OCI-LY3 (cell line): ENCODE results near the gene AIG1.
A peak's percentile ranks its signal among the peaks of the same experiment; 100 is the strongest.

Source experiments
- H2AFZ ChIP-seq: fragments of 200-600, 300-600 bp; shearing (Covaris generic); 2 replicates; pipeline ENCODE4 v1.6.0; 2014; ENCODE audit warnings: antibody characterized with exemption, low read depth, low read length
- H3K27ac ChIP-seq: fragments of 200-600, 300-600 bp; sonication (generic); 2 replicates; pipeline ENCODE4 v1.5.1; 2014; ENCODE audit warnings: mild to moderate bottlenecking, low read length, moderate library complexity, mixed read lengths
- H3K27me3 ChIP-seq: fragments of 200-600, 300-600 bp; sonication (generic); 2 replicates; pipeline ENCODE4 v1.6.1; 2014; ENCODE audit warnings: low read depth, low read length, mixed read lengths
- H3K36me3 ChIP-seq: fragments of 200-600, 300-600 bp; sonication (generic); replicated peaks from 2 replicates; pipeline ENCODE3; 2014; ENCODE audit warnings: low read depth, low read length, mixed read lengths
- H3K4me1 ChIP-seq: fragments of 300-600, 200-600 bp; sonication (generic); 2 replicates; pipeline ENCODE4 v1.6.1; 2014; ENCODE audit warnings: low read length, mixed read lengths
- H3K4me2 ChIP-seq: fragments of 200-600, 300-600 bp; sonication (generic); 2 replicates; pipeline ENCODE4 v1.6.1; 2014; ENCODE audit warnings: low read length, mixed read lengths
- H3K4me3 ChIP-seq: fragments of 300-600, 200-600 bp; sonication (generic); 2 replicates; pipeline ENCODE4 v1.5.1; 2014; ENCODE audit warnings: antibody characterized with exemption, mild to moderate bottlenecking, low read length, moderate library complexity
- H3K79me2 ChIP-seq: fragments of 300-600, 200-600 bp; shearing (Covaris generic); 2 replicates; pipeline ENCODE4 v1.6.1; 2014; ENCODE audit warnings: mild to moderate bottlenecking, low read length, mixed read lengths
- H3K9ac ChIP-seq: fragments of 300-600, 200-600 bp; shearing (Covaris generic); 2 replicates; pipeline ENCODE4 v1.6.0; 2014; ENCODE audit warnings: mild to moderate bottlenecking, low read length, moderate library complexity
- H3K9me3 ChIP-seq: fragments of 200-600, 300-600 bp; shearing (Covaris generic); 2 replicates; pipeline ENCODE4 v1.6.1; 2014; ENCODE audit warnings: low read length, mixed read lengths; ENCODE audit not compliant: insufficient read depth
- H4K20me1 ChIP-seq: fragments of 200-600, 300-600 bp; sonication (generic); 2 replicates; pipeline ENCODE4 v1.6.1; 2016; ENCODE audit warnings: low read length, mixed read lengths; ENCODE audit not compliant: insufficient read depth
- EZH2phosphoT487 ChIP-seq: fragments of 200-600 bp; shearing (Covaris generic); IDR thresholded peaks from 2 replicates; pipeline ENCODE4 v1.6.1; 2018; ENCODE audit warnings: antibody characterized with exemption, mixed run types, low read depth
- TF ChIP-seq, protein P1 (sequence below): fragments of 200-600, 300-600 bp; sonication (generic); IDR thresholded peaks from 2 replicates; pipeline ENCODE4 v1.5.1; 2014; ENCODE audit warnings: antibody characterized with exemption, low read length, low read depth

Gene AIG1

DNA sequence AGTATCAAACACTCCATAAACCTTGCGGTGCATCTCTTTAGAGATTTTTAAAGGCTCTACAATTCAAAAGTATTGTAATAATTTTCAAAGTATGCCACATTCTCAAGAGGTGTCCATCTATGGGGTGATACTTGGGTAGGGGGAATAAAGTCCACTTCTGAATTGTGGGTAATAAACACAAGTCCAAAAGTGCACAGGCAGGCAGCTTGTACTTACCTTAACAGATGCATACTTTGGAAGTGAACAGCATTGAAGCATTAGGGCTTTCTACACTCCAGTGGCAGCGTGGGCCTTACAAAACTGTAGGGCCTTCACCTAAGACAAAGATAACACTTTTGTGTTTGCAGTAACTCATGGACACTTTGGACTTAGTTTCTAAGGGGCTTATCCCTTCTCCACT is 58.6 kb downstream of the AIG1 start:
- Histone ChIP-seq H3K9me3 (no peaks in the 10 kb centered on the region), H3K4me3 (no peak overlapping the region), H3K4me2 (no peak overlapping the region), H4K20me1 (no peaks in the 10 kb centered on the region), H3K27ac (no peak overlapping the region), H2AFZ (no peak overlapping the region), H3K79me2 (no peaks in the 10 kb centered on the region), H3K4me1 (no peaks in the 10 kb centered on the region; the same call in 1 of the 2 replicates), H3K36me3 (no peaks in the 10 kb centered on the region), H3K9ac (no peak overlapping the region), H3K27me3 (no peaks in the 10 kb centered on the region)
- TF ChIP-seq, protein P1, sequence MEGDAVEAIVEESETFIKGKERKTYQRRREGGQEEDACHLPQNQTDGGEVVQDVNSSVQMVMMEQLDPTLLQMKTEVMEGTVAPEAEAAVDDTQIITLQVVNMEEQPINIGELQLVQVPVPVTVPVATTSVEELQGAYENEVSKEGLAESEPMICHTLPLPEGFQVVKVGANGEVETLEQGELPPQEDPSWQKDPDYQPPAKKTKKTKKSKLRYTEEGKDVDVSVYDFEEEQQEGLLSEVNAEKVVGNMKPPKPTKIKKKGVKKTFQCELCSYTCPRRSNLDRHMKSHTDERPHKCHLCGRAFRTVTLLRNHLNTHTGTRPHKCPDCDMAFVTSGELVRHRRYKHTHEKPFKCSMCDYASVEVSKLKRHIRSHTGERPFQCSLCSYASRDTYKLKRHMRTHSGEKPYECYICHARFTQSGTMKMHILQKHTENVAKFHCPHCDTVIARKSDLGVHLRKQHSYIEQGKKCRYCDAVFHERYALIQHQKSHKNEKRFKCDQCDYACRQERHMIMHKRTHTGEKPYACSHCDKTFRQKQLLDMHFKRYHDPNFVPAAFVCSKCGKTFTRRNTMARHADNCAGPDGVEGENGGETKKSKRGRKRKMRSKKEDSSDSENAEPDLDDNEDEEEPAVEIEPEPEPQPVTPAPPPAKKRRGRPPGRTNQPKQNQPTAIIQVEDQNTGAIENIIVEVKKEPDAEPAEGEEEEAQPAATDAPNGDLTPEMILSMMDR, result no peak
- no peak for TF ChIP-seq EZH2phosphoT487

DNA sequence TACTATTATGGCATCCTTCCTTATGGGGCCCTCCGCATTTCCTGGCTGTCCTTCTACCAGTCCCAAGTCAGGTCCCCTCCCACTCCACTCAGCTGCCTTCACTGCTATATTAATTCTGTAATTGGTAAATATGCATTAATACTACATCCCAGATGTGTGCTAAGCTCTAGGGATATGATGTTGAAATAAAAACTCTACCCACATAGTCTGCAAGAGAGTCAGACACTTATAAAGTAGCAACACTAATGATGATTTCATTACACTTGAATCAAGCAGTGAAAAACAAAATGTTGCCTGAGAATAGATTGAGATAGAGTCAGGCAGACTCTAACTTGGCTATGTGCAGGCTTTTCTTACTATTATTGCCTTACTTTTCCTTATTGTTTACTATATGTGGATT is 62.4 kb downstream of the AIG1 start:
- Histone ChIP-seq H3K36me3 (no peaks in the 10 kb centered on the region), H3K27ac (no peak overlapping the region), H3K9ac (no peak overlapping the region), H3K27me3 (no peaks in the 10 kb centered on the region), H4K20me1 (no peaks in the 10 kb centered on the region), H3K4me1 (peaks cover 24% of the 10 kb centered on the region), H3K4me2 (no peak overlapping the region), H2AFZ (no peak overlapping the region), H3K4me3 (no peak overlapping the region), H3K9me3 (no peaks in the 10 kb centered on the region), H3K79me2 (no peaks in the 10 kb centered on the region)
- no peak for TF ChIP-seq EZH2phosphoT487
- TF ChIP-seq, protein P1, result no peak

DNA sequence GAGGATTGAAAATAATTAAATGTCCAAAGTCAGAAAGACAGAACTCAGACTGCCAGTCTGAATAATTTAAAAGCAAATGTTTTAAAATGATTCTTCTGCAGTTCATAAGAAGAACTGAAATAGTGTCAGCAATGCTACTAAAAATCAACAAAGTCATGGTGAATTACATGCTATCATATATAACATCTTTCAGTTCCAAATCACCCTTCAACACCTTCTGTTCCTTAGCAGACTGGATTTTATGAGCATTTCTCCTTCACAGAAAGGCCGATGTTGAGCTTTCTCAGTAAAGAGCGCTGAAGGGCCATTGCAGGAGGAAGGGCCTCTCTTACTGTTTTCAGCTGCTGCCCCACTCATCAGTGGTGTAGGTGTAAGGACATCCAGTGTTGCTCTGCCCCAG is 63.3 kb downstream of the AIG1 start:
- no peak overlapping the region for H3K4me2 ChIP-seq
- no peaks in the 10 kb centered on the region for H3K79me2 ChIP-seq
- TF ChIP-seq EZH2phosphoT487, result no peak
- TF ChIP-seq, protein P1, result no peak
- no peak overlapping the region for H3K4me3 ChIP-seq
- no peaks in the 10 kb centered on the region for H4K20me1 ChIP-seq
- no peaks in the 10 kb centered on the region for H3K9me3 ChIP-seq
- H3K27ac ChIP-seq, result no peak overlapping the region
- no peak overlapping the region for H3K9ac ChIP-seq
- no peak overlapping the region for H2AFZ ChIP-seq
- H3K27me3 ChIP-seq, result no peaks in the 10 kb centered on the region
- no peaks in the 10 kb centered on the region for H3K36me3 ChIP-seq
- H3K4me1 ChIP-seq, result peaks cover 24% of the 10 kb centered on the region

GRCh38 chr6:143125455-143125854 is 64.8 kb downstream of the AIG1 start:
- no peak overlapping the region for H2AFZ ChIP-seq
- no peaks in the 10 kb centered on the region for H3K36me3 ChIP-seq
- H3K9ac ChIP-seq, result no peak overlapping the region
- TF ChIP-seq EZH2phosphoT487, result no peak
- TF ChIP-seq, protein P1, result no peak
- H4K20me1 ChIP-seq, result no peaks in the 10 kb centered on the region
- no peak overlapping the region for H3K27ac ChIP-seq
- H3K4me3 ChIP-seq, result no peak overlapping the region
- H3K4me2 ChIP-seq, result peak overlapping the region; percentile 44
- H3K27me3 ChIP-seq, result no peaks in the 10 kb centered on the region
- no peaks in the 10 kb centered on the region for H3K79me2 ChIP-seq
- H3K9me3 ChIP-seq, result no peaks in the 10 kb centered on the region
- H3K4me1 ChIP-seq, result peaks cover 24% of the 10 kb centered on the region
